Activated CD4-positive, alpha-beta T cell treated with anti-CD3 and anti-CD28 coated beads, Interleukin-2, amount 50 U/mL, for 24 hours (primary cell): ENCODE measurements around the gene C1orf105.
"Not testable (repeated sequence)": the region's sequence is repeated elsewhere in the genome, so short reads cannot be mapped to it uniquely, and the experiment has no call there.

Experiments used
- DNase-seq, 2 donors: peaks; one replicate each; pipeline ENCODE4 v3.0.0-alpha.2; 2020; ENCODE audit warnings: low read depth in 1 of 2, low spot score in 1 of 2

Gene C1orf105

GRCh38 chr1:172485626-172486025, 65.1 kb downstream of the C1orf105 start:
- DNase-seq: no peak

GRCh38 chr1:172486805-172487454, 66.4 kb downstream of the C1orf105 start:
- DNase-seq: no peak

- DNase-seq: no peak
Measured at GRCh38 chr1:172487550-172487949, 67.1 kb downstream of the C1orf105 start.

GRCh38 chr1:172488393-172488792, 67.9 kb downstream of the C1orf105 start:
- DNase-seq: no peak

GRCh38 chr1:172489847-172490246, 69.4 kb downstream of the C1orf105 start:
- DNase-seq: no peak

GRCh38 chr1:172492421-172492820, 71.9 kb downstream of the C1orf105 start:
- DNase-seq: no peak

GRCh38 chr1:172494166-172494565, 73.7 kb downstream of the C1orf105 start:
- no peak for DNase-seq

GRCh38 chr1:172496127-172496526, 75.6 kb downstream of the C1orf105 start:
- not testable (repeated sequence) for DNase-seq

- DNase-seq: no peak
Measured at GRCh38 chr1:172496678-172497077, 76.2 kb downstream of the C1orf105 start.

GRCh38 chr1:172497230-172497629, 76.7 kb downstream of the C1orf105 start:
- no peak for DNase-seq

- no peak for DNase-seq
Measured at GRCh38 chr1:172498857-172499256, 78.4 kb downstream of the C1orf105 start.

GRCh38 chr1:172499636-172500141, 79.2 kb downstream of the C1orf105 start:
- no peak for DNase-seq

- no peak for DNase-seq
Measured at GRCh38 chr1:172500207-172500606, 79.7 kb downstream of the C1orf105 start.

GRCh38 chr1:172507741-172508140, 87.3 kb downstream of the C1orf105 start:
- DNase-seq: no peak

GRCh38 chr1:172510479-172510878, 90.0 kb downstream of the C1orf105 start:
- no peak for DNase-seq

- no peak for DNase-seq
Measured at GRCh38 chr1:172512591-172512990, 92.1 kb downstream of the C1orf105 start.

GRCh38 chr1:172513479-172513878, 93.0 kb downstream of the C1orf105 start:
- DNase-seq: no peak

- DNase-seq: no peak
Measured at GRCh38 chr1:172514108-172514507, 93.6 kb downstream of the C1orf105 start.

- no peak for DNase-seq
Measured at GRCh38 chr1:172515436-172515835, 95.0 kb downstream of the C1orf105 start.

GRCh38 chr1:172515927-172516326, 95.4 kb downstream of the C1orf105 start:
- no peak for DNase-seq

- DNase-seq: no peak
Measured at GRCh38 chr1:172517081-172517480, 96.6 kb downstream of the C1orf105 start.

- no peak for DNase-seq
Measured at GRCh38 chr1:172517545-172517944, 97.1 kb downstream of the C1orf105 start.
